ENCODE data around the gene SLC2A2.

DNA sequence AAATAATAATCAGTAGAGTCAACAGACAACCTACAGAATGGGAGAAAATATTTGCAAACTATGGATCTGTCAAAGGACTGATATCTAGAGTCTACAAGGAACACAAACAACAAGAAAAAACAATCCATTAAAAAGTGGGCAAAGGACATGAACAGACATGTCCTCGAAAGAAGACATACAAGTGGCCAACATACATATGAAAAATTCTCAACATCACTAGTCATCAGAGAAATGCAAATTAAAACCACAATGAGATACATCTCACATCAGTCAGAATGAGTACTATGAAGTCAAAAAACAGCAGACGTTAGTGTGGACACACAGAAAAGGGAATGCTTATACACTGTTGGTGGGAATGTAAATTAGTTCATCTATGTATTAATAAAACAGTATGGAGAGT lies 33.7 kb downstream of the SLC2A2 start:
- TF ChIP-seq, protein P1, sequence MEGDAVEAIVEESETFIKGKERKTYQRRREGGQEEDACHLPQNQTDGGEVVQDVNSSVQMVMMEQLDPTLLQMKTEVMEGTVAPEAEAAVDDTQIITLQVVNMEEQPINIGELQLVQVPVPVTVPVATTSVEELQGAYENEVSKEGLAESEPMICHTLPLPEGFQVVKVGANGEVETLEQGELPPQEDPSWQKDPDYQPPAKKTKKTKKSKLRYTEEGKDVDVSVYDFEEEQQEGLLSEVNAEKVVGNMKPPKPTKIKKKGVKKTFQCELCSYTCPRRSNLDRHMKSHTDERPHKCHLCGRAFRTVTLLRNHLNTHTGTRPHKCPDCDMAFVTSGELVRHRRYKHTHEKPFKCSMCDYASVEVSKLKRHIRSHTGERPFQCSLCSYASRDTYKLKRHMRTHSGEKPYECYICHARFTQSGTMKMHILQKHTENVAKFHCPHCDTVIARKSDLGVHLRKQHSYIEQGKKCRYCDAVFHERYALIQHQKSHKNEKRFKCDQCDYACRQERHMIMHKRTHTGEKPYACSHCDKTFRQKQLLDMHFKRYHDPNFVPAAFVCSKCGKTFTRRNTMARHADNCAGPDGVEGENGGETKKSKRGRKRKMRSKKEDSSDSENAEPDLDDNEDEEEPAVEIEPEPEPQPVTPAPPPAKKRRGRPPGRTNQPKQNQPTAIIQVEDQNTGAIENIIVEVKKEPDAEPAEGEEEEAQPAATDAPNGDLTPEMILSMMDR (IDR thresholded peaks at IDR 0.05; ENCODE audit: low read depth, low read length): no peak
- TF ChIP-seq EZH2phosphoT487 (IDR thresholded peaks at IDR 0.05; ENCODE audit: low read depth): no peak

All from OCI-LY3 (cell line).